GM12878 (cell line): ENCODE measurements around the gene DAZAP1. TPM values are rescaled to one million over a fixed set of nuclear protein-coding genes. Genes with fewer than 3 reads are reported as not detected.

Experiments
- ATAC-seq: fragments of 200-7000 bp; cut with Tn5 transposase; 3 replicates; pipeline ENCODE4 v1.9.1; 2020; ENCODE audit warnings: mild to moderate bottlenecking, moderate library complexity
- BruUV-seq: library from RNA; stranded (reverse); fragments of 400-500 nt; replicated peaks from 2 replicates; lab custom pipeline; 2021; lab: Mats Ljungman, UMichigan
- CTCF ChIA-PET: fragments of 300-600 bp; sonication (Branson Sonifier 250); formaldehyde crosslinking; extraction: SDS; loops from one replicate; lab custom pipeline; 2021; ENCODE audit warnings: inconsistent platforms; lab: Yijun Ruan, JAX
- POLR2A ChIA-PET: fragments of 350-600 bp; formaldehyde crosslinking; extraction: SDS; loops from one replicate; lab custom pipeline; 2021; ENCODE audit warnings: inconsistent platforms; lab: Charles Lee
- RAD21 ChIA-PET: fragments of 300-600 bp; sonication (Branson Sonifier 250); formaldehyde crosslinking; loops from one replicate; lab custom pipeline; 2023; ENCODE audit warnings: antibody characterized with exemption; ENCODE audit not compliant: unreplicated experiment; lab: Charles Lee
- SMC1A ChIA-PET: fragments of 300-600 bp; sonication (Branson Sonifier 250); formaldehyde crosslinking; loops from one replicate; lab custom pipeline; 2023; ENCODE audit not compliant: unreplicated experiment, uncharacterized antibody; lab: Charles Lee
- DNase-seq: peaks from one replicate; pipeline ENCODE4 v3.0.0-alpha.2; 2011; ENCODE audit warnings: low read depth, low spot score
- FAIRE-seq: peaks from 3 replicates; lab custom pipeline; 2011; peaks lifted over from hg19 to GRCh38; lab: Jason Lieb, UNC
- H2AFZ ChIP-seq: 2 replicates; pipeline ENCODE4 v1.6.0; 2011; ENCODE audit warnings: low read depth, low read length, control low read depth; ENCODE audit not compliant: control insufficient read depth
- H3K27ac ChIP-seq: 2 replicates; pipeline ENCODE4 v1.5.1; 2011; ENCODE audit warnings: control low read depth; ENCODE audit not compliant: control insufficient read depth, insufficient read depth
- H3K27me3 ChIP-seq, 2 experiments: replicated peaks in 1 of 2; 2 replicates each; pipeline versions ENCODE4 v1.6.0 to v1.6.1; 2011; ENCODE audit warnings: low read length in 1 of 2; ENCODE audit not compliant: control insufficient read depth in 2 of 2, insufficient read depth in 2 of 2
- H3K36me3 ChIP-seq, 2 experiments: 2 replicates each; pipeline ENCODE4 v1.5.1; 2011; ENCODE audit warnings: low read length in 1 of 2; ENCODE audit not compliant: control insufficient read depth in 2 of 2, insufficient read depth in 2 of 2
- H3K4me1 ChIP-seq: 2 replicates; pipeline ENCODE4 v1.6.1; 2011; ENCODE audit warnings: mild to moderate bottlenecking, low read length, moderate library complexity, mixed read lengths; ENCODE audit not compliant: control insufficient read depth, insufficient read depth
- H3K4me2 ChIP-seq: 2 replicates; pipeline ENCODE4 v1.6.0; 2011; ENCODE audit warnings: control low read depth; ENCODE audit not compliant: control insufficient read depth, insufficient read depth
- H3K4me3 ChIP-seq: fragments of 200-600 bp; sonication (generic); 2 replicates; pipeline ENCODE4 v1.5.1; 2016
- H3K79me2 ChIP-seq: 2 replicates; pipeline ENCODE4 v1.6.0; 2011; ENCODE audit warnings: low read length; ENCODE audit not compliant: control insufficient read depth, insufficient read depth
- H3K9ac ChIP-seq: 2 replicates; pipeline ENCODE4 v1.8.0; 2011; ENCODE audit warnings: low read length, control low read depth, mixed read lengths; ENCODE audit not compliant: control insufficient read depth, insufficient read depth
- H3K9me3 ChIP-seq: replicated peaks from 3 replicates; pipeline ENCODE4 v1.5.1; 2011; ENCODE audit warnings: mild to moderate bottlenecking, low read length; ENCODE audit not compliant: control insufficient read depth, insufficient read depth
- H4K20me1 ChIP-seq: 2 replicates; pipeline ENCODE4 v1.6.0; 2011; ENCODE audit not compliant: control insufficient read depth, insufficient read depth
- ASH2L ChIP-seq: fragments of 300-600, 200-600 bp; sonication (generic); IDR thresholded peaks from 2 replicates; pipeline ENCODE4 v1.6.1; 2017; ENCODE audit warnings: low read depth, mild to moderate bottlenecking, borderline replicate concordance
- ELK1 ChIP-seq: IDR thresholded peaks from 2 replicates; pipeline ENCODE4 v1.6.1; 2012; ENCODE audit warnings: low read depth, low read length, improper control_type of control experiment
- FOXM1 ChIP-seq: IDR thresholded peaks from 2 replicates; pipeline ENCODE4 v1.6.1; 2012; ENCODE audit warnings: low read depth, mild to moderate bottlenecking, inconsistent platforms, low read length, moderate library complexity
- IRF3 ChIP-seq: fragments of 450-650 bp; IDR thresholded peaks from 2 replicates; pipeline ENCODE4 v1.6.1; 2014; ENCODE audit warnings: mild to moderate bottlenecking
- KLF5 ChIP-seq: fragments of 450-650 bp; IDR thresholded peaks from 2 replicates; pipeline ENCODE4 v1.6.1; 2014; ENCODE audit warnings: mild to moderate bottlenecking; ENCODE audit not compliant: partially characterized antibody
- MLLT1 ChIP-seq: fragments of 450-650 bp; IDR thresholded peaks from 2 replicates; pipeline ENCODE4 v1.6.1; 2016; ENCODE audit warnings: mild to moderate bottlenecking
- MXI1 ChIP-seq: fragments of 150-350 bp; IDR thresholded peaks from 2 replicates; pipeline ENCODE4 v1.6.1; 2011; ENCODE audit warnings: low read depth, mild to moderate bottlenecking, inconsistent platforms, low read length, improper control_type of control experiment
- NFXL1 ChIP-seq: fragments of 450-650 bp; IDR thresholded peaks from 2 replicates; pipeline ENCODE4 v1.6.1; 2017; ENCODE audit warnings: antibody characterized with exemption, mild to moderate bottlenecking, borderline replicate concordance
- POLR2AphosphoS5 ChIP-seq: IDR thresholded peaks from 2 replicates; pipeline ENCODE4 v1.6.1; 2011; ENCODE audit warnings: mild to moderate bottlenecking, low read length, inconsistent platforms
- RAD21 ChIP-seq: IDR thresholded peaks from 2 replicates; pipeline ENCODE4 v1.6.1; 2011; ENCODE audit warnings: mild to moderate bottlenecking, low read depth, low read length, moderate library complexity; ENCODE audit not compliant: insufficient read depth
- RB1 ChIP-seq: fragments of 450-650 bp; formaldehyde crosslinking; IDR thresholded peaks from 2 replicates; pipeline ENCODE4 v1.6.1; 2017; ENCODE audit warnings: mild to moderate bottlenecking, borderline replicate concordance
- RFX5 ChIP-seq: IDR thresholded peaks from 2 replicates; pipeline ENCODE4 v1.6.1; 2011; ENCODE audit warnings: low read depth, low read length, improper control_type of control experiment
- SPI1 ChIP-seq: IDR thresholded peaks from 2 replicates; pipeline ENCODE4 v1.6.1; 2011; ENCODE audit warnings: low read depth, mild to moderate bottlenecking, low read length, moderate library complexity, borderline replicate concordance; ENCODE audit not compliant: insufficient read depth
- SUPT20H ChIP-seq: IDR thresholded peaks from 2 replicates; pipeline ENCODE4 v1.6.1; 2011; ENCODE audit warnings: low read depth, mild to moderate bottlenecking, low read length, moderate library complexity, borderline replicate concordance; ENCODE audit not compliant: control insufficient read depth
- WGBS: methylation state at CpG from one replicate; pipeline ENCODE4 v1.1.6; 2016; ENCODE audit warnings: low lambda C conversion rate; ENCODE audit not compliant: insufficient replicate concordance, insufficient coverage; ENCODE audit errors: missing lambda C conversion rate; 5-methylcytosine and 5-hydroxymethylcytosine counted together
- in situ Hi-C: fragments of 300-500 bp; cut with MboI; formaldehyde crosslinking; loops from 9 replicates; pipeline ENCODE4 v1.14.3; 2018; ENCODE audit warnings: mixed read lengths
- intact Hi-C: fragments of 100-400 bp; cut with micrococcal nuclease; formaldehyde crosslinking; loops from one replicate; pipeline ENCODE4 v1.14.2; 2022; ENCODE audit not compliant: unreplicated experiment
- polyA plus RNA-seq, 11 experiments: library from polyadenylated mRNA; depleted of rRNA in 4 of 11; unstranded in 6 of 11; stranded (reverse) in 5 of 11; fragments of >200 nt; fragmentation: Nextera tagmentation in 4 of 11; fragmentation: Illumina TruSeq in 1 of 11; extraction: Ambion mirVana in 4 of 11; extraction: Trizol in 1 of 11; gene quantifications; 1 replicate in 1 of 11; 2 replicates in 10 of 11; pipeline versions ENCODE4 v1.2.1 to v1.2.3, GENCODE V29; 2011 to 2016; ENCODE audit warnings: inconsistent platforms in 2 of 11, missing spikeins in 2 of 11, low read depth in 1 of 11
- total RNA-seq, 4 experiments: library from RNA; depleted of rRNA in 3 of 4; stranded (reverse); fragments of >200 nt in 3 of 4; fragmentation: Illumina TruSeq in 1 of 4; extraction: Trizol in 1 of 4; gene quantifications; 2 replicates each; pipeline versions ENCODE4 v1.2.1 to v1.2.3, GENCODE V29; 2013 to 2021

Gene DAZAP1
- total and polyA plus RNA-seq, 10 of the 15 experiments (the other 5 are each of a cell fraction or from before 2014, with no cell fraction given): 9.9 to 240 (median 92.3) TPM

- H4K20me1 ChIP-seq: peaks cover 9% of the 10 kb centered on the region
- SMC1A ChIA-PET: interaction anchor here (0.6 kb wide), 1 partner anchor 14 kb away, joined by 3 read pairs; no protein-coding TSS in a partner anchor
- peaks cover 23 to 50% of the 10 kb centered on the region in 2 experiments; a peak in 3 of 4 replicates for H3K36me3 ChIP-seq
- in situ Hi-C loops (no loop called here), intact Hi-C loops (no loop called here)
- no peak overlapping the region for H2AFZ ChIP-seq
- H3K4me1 ChIP-seq: peaks cover 6% of the 10 kb centered on the region
- H3K4me2 ChIP-seq: no peak overlapping the region
- CTCF ChIA-PET: no interaction called here
- H3K27me3 ChIP-seq: no peaks in the 10 kb centered on the region
- FAIRE-seq: no peak
- no peak overlapping the region for H3K27ac ChIP-seq
- TF ChIP-seq KLF5 (no peak), MLLT1 (no peak), MXI1 (no peak), SUPT20H (no peak), RB1 (no peak), RAD21 (no peak), ELK1 (no peak), ASH2L (no peak), FOXM1 (no peak), IRF3 (no peak), RFX5 (no peak), POLR2AphosphoS5 (no peak), SPI1 (no peak), NFXL1 (no peak)
- no TSS peak for BruUV-seq
- WGBS: 94% methylated on average over 21 of the region's 21 CpGs
- no peaks in the 10 kb centered on the region for H3K9me3 ChIP-seq
- POLR2A ChIA-PET: no interaction called here
- peaks cover 39% of the 10 kb centered on the region for H3K79me2 ChIP-seq
- RAD21 ChIA-PET: no interaction called here
- no peak overlapping the region for H3K4me3 ChIP-seq
- no peak for ATAC-seq
- H3K9ac ChIP-seq: no peak overlapping the region
- no peak for DNase-seq
Observed at GRCh38 chr19:1418951-1419738, 11.8 kb downstream of the DAZAP1 start.
